ENCODE results near the gene NAA35.
"Not testable (repeated sequence)": the region's sequence is repeated elsewhere in the genome, so short reads cannot be mapped to it uniquely, and the experiment has no call there.

The NAA35 gene

GRCh38 chr9:85940832-85941621 lies at the start of gene NAA35:
Gene NAA35, plus strand, starts transcription at chr9:85941146. Its CDS starts 1,014 bp downstream, at chr9:85942160.
- peak; percentile 94 for DNase-seq

GRCh38 chr9:85892401-85892800 lies 48.5 kb upstream of the NAA35 start:
- no peak for DNase-seq

GRCh38 chr9:85895685-85896084 lies 45.3 kb upstream of the NAA35 start:
- no peak for DNase-seq

GRCh38 chr9:85897848-85898247 lies 43.1 kb upstream of the NAA35 start:
- no peak for DNase-seq

GRCh38 chr9:85898332-85898731 lies 42.6 kb upstream of the NAA35 start:
- DNase-seq, result no peak

GRCh38 chr9:85899388-85899787 lies 41.6 kb upstream of the NAA35 start:
- no peak for DNase-seq

GRCh38 chr9:85900504-85901201 lies 40.3 kb upstream of the NAA35 start:
- DNase-seq, result no peak

- DNase-seq, result no peak
Measured at GRCh38 chr9:85904975-85905374, 36.0 kb upstream of the NAA35 start.

- DNase-seq, result no peak
Measured at GRCh38 chr9:85905957-85906356, 35.0 kb upstream of the NAA35 start.

- no peak for DNase-seq
Measured at GRCh38 chr9:85909390-85909789, 31.6 kb upstream of the NAA35 start.

GRCh38 chr9:85914108-85914507 lies 26.8 kb upstream of the NAA35 start:
- DNase-seq, result no peak

- no peak for DNase-seq
Measured at GRCh38 chr9:85917756-85918155, 23.2 kb upstream of the NAA35 start.

GRCh38 chr9:85925493-85925892 lies 15.5 kb upstream of the NAA35 start:
- DNase-seq, result no peak

GRCh38 chr9:85927076-85927475 lies 13.9 kb upstream of the NAA35 start:
- no peak for DNase-seq

GRCh38 chr9:85931495-85931894 lies 9.5 kb upstream of the NAA35 start:
- DNase-seq, result no peak

GRCh38 chr9:85935950-85936349 lies 5.0 kb upstream of the NAA35 start:
- DNase-seq, result not testable (repeated sequence)

GRCh38 chr9:85940275-85940831 lies 593 bp upstream of the NAA35 start:
- no peak for DNase-seq

- no peak for DNase-seq
Measured at GRCh38 chr9:85941622-85941940, 635 bp downstream of the NAA35 start.

GRCh38 chr9:85941966-85942912 lies 1.3 kb downstream of the NAA35 start:
- no peak for DNase-seq

- no peak for DNase-seq
Measured at GRCh38 chr9:85942913-85943709, 2.2 kb downstream of the NAA35 start.

GRCh38 chr9:85943757-85944430 lies 2.9 kb downstream of the NAA35 start:
- DNase-seq, result no peak

- DNase-seq, result no peak
Measured at GRCh38 chr9:85944672-85945071, 3.7 kb downstream of the NAA35 start.
